Measurements from ENCODE around the gene PTPRE. TPM values are rescaled to one million over a fixed set of nuclear protein-coding genes. Genes with fewer than 3 reads are reported as not detected.

The PTPRE gene
- total RNA-seq, 1 donor from 2014 or later, result 3.6 TPM

- no peak overlapping the region for H3K4me3 Mint-ChIP-seq
- H3K36me3 Mint-ChIP-seq, result no peaks in the 10 kb centered on the region
- H3K4me1 Mint-ChIP-seq (ENCODE audit: unreplicated experiment), result peaks cover 11% of the 10 kb centered on the region
- no peaks in the 10 kb centered on the region for H3K9me3 Mint-ChIP-seq
- no peak overlapping the region for H3K27ac Mint-ChIP-seq
- no peak for TF ChIP-seq CTCF (conservative IDR thresholded peaks at IDR 0.05)
- DNase-seq (ENCODE audit: extremely low spot score, unreplicated experiment), result peak; percentile 45
- H3K27me3 Mint-ChIP-seq, result peaks cover 23% of the 10 kb centered on the region
These were observed 5.9 kb downstream of the PTPRE start for GRCh38 chr10:127912607-127913367.

GRCh38 chr10:127913368-127913759, 6.5 kb downstream of the PTPRE start:
- TF ChIP-seq CTCF (conservative IDR thresholded peaks at IDR 0.05), result no peak
- Mint-ChIP-seq H3K4me1 (ENCODE audit: unreplicated experiment) (peaks cover 8% of the 10 kb centered on the region), H3K27ac (no peak overlapping the region), H3K4me3 (no peak overlapping the region), H3K27me3 (peaks cover 18% of the 10 kb centered on the region), H3K9me3 (no peaks in the 10 kb centered on the region), H3K36me3 (no peaks in the 10 kb centered on the region)
- DNase-seq (ENCODE audit: extremely low spot score, unreplicated experiment), result no peak

- Mint-ChIP-seq H3K36me3 (no peaks in the 10 kb centered on the region), H3K4me3 (no peak overlapping the region), H3K4me1 (ENCODE audit: unreplicated experiment) (peaks cover 12% of the 10 kb centered on the region), H3K27me3 (peaks cover 7% of the 10 kb centered on the region), H3K27ac (no peak overlapping the region), H3K9me3 (no peaks in the 10 kb centered on the region)
- DNase-seq (ENCODE audit: extremely low spot score, unreplicated experiment), result no peak
- no peak for TF ChIP-seq CTCF (conservative IDR thresholded peaks at IDR 0.05)
These were observed 8.4 kb downstream of the PTPRE start for GRCh38 chr10:127915324-127915723.

- DNase-seq (ENCODE audit: extremely low spot score, unreplicated experiment), result peak; percentile 48
These were observed 9.9 kb downstream of the PTPRE start for GRCh38 chr10:127916826-127917225.

GRCh38 chr10:127918572-127918971, 11.7 kb downstream of the PTPRE start:
- DNase-seq (ENCODE audit: extremely low spot score, unreplicated experiment), result peak; percentile 44
- no peak overlapping the region for H3K4me3 Mint-ChIP-seq
- no peak overlapping the region for H3K27ac Mint-ChIP-seq
- no peaks in the 10 kb centered on the region for H3K9me3 Mint-ChIP-seq
- peaks cover 8% of the 10 kb centered on the region for H3K4me1 Mint-ChIP-seq (ENCODE audit: unreplicated experiment)
- H3K36me3 Mint-ChIP-seq, result no peaks in the 10 kb centered on the region
- peaks cover 5% of the 10 kb centered on the region for H3K27me3 Mint-ChIP-seq
- no peak for TF ChIP-seq CTCF (conservative IDR thresholded peaks at IDR 0.05)

More at GRCh38 chr10:127916826-127917225, 9.9 kb downstream of the PTPRE start:
- TF ChIP-seq CTCF (conservative IDR thresholded peaks at IDR 0.05), result no peak
- Mint-ChIP-seq H3K27ac (no peak overlapping the region), H3K27me3 (peaks cover 5% of the 10 kb centered on the region), H3K4me3 (no peak overlapping the region), H3K9me3 (no peaks in the 10 kb centered on the region), H3K36me3 (no peaks in the 10 kb centered on the region), H3K4me1 (ENCODE audit: unreplicated experiment) (peaks cover 8% of the 10 kb centered on the region)

Data from type B pancreatic cell (in vitro differentiated cells).